MM.1S (cell line): ENCODE results near the gene ALX3.

Experiments
- DNase-seq: peaks from one replicate; pipeline ENCODE4 v3.0.0-alpha.2; 2015
- H2AFZ ChIP-seq: fragments of 300-600 bp; sonication (generic); 2 replicates; pipeline ENCODE4 v1.6.0; 2016; ENCODE audit warnings: antibody characterized with exemption, low read length
- H3F3A ChIP-seq: fragments of 300-600 bp; sonication (generic); 2 replicates; pipeline ENCODE4 v1.6.1; 2016; ENCODE audit warnings: mild to moderate bottlenecking, antibody characterized with exemption, low read length, moderate library complexity, mixed read lengths; ENCODE audit not compliant: insufficient read depth
- H3K27ac ChIP-seq: fragments of 300-600 bp; sonication (generic); 2 replicates; pipeline ENCODE4 v1.5.1; 2016; ENCODE audit warnings: mild to moderate bottlenecking, low read length
- H3K27me3 ChIP-seq: fragments of 300-600 bp; sonication (generic); replicated peaks from 2 replicates; pipeline ENCODE4 v1.6.0; 2016; ENCODE audit warnings: low read length; ENCODE audit not compliant: insufficient read depth
- H3K36me3 ChIP-seq: fragments of 300-600 bp; sonication (generic); replicated peaks from 2 replicates; pipeline ENCODE4 v1.6.1; 2016; ENCODE audit warnings: mild to moderate bottlenecking, low read length, mixed read lengths; ENCODE audit not compliant: insufficient read depth
- H3K4me1 ChIP-seq: fragments of 300-600 bp; sonication (generic); 2 replicates; pipeline ENCODE4 v1.6.1; 2016; ENCODE audit warnings: low read length, mixed read lengths
- H3K4me2 ChIP-seq: fragments of 300-600 bp; sonication (generic); 2 replicates; pipeline ENCODE4 v1.6.0; 2016; ENCODE audit warnings: low read depth, low read length
- H3K4me3 ChIP-seq: fragments of 300-600 bp; sonication (generic); 2 replicates; pipeline ENCODE4 v1.5.1; 2016; ENCODE audit warnings: low read length, mixed read lengths
- H3K79me2 ChIP-seq: fragments of 300-600 bp; sonication (generic); 2 replicates; pipeline ENCODE4 v1.6.1; 2016; ENCODE audit warnings: mixed run types, low read length, mixed read lengths
- H3K9ac ChIP-seq: fragments of 300-600 bp; sonication (generic); 2 replicates; pipeline ENCODE4 v1.6.1; 2016; ENCODE audit warnings: low read length, mixed read lengths
- H3K9me2 ChIP-seq: fragments of 300-600 bp; sonication (generic); replicated peaks from 2 replicates; pipeline ENCODE4 v1.6.1; 2016; ENCODE audit warnings: mild to moderate bottlenecking, low read length, mixed read lengths; ENCODE audit not compliant: insufficient read depth
- H3K9me3 ChIP-seq: fragments of 300-600 bp; sonication (generic); replicated peaks from 2 replicates; pipeline ENCODE4 v1.6.1; 2016; ENCODE audit warnings: mild to moderate bottlenecking, low read length, mixed read lengths; ENCODE audit not compliant: insufficient read depth
- H4K20me1 ChIP-seq: fragments of 300-600 bp; sonication (generic); 2 replicates; pipeline ENCODE4 v1.6.1; 2016; ENCODE audit warnings: mild to moderate bottlenecking, low read length, moderate library complexity, mixed read lengths; ENCODE audit not compliant: insufficient read depth
- CTCF ChIP-seq: fragments of 300-600 bp; sonication (generic); IDR thresholded peaks from 2 replicates; pipeline ENCODE4 v1.5.1; 2016; ENCODE audit warnings: antibody characterized with exemption, low read length, mixed read lengths
- EZH2 ChIP-seq: fragments of 300-600 bp; sonication (generic); optimal IDR thresholded peaks from 2 replicates; pipeline ENCODE3; 2017; ENCODE audit warnings: low read depth, mild to moderate bottlenecking, antibody characterized with exemption, low read length, mixed read lengths
- EZH2phosphoT487 ChIP-seq: fragments of 300-600 bp; sonication (generic); IDR thresholded peaks from 2 replicates; pipeline ENCODE4 v1.6.1; 2018; ENCODE audit warnings: antibody characterized with exemption, low read length

Gene ALX3

GRCh38 chr1:110069404-110070281 lies 829 bp downstream of the ALX3 start:
- H3K4me2 ChIP-seq, result no peak overlapping the region
- no peak for DNase-seq

GRCh38 chr1:110068646-110069403 lies 1.6 kb downstream of the ALX3 start:
- Histone ChIP-seq H3K4me1 (no peaks in the 10 kb centered on the region), H3K4me2 (no peak overlapping the region), H3K79me2 (no peaks in the 10 kb centered on the region), H3K27ac (no peak overlapping the region), H4K20me1 (no peaks in the 10 kb centered on the region), H2AFZ (no peak overlapping the region), H3K27me3 (no peaks in the 10 kb centered on the region), H3K9ac (no peak overlapping the region), H3K9me2 (no peaks in the 10 kb centered on the region), H3K36me3 (no peaks in the 10 kb centered on the region), H3F3A (no peaks in the 10 kb centered on the region), H3K9me3 (no peaks in the 10 kb centered on the region), H3K4me3 (no peak overlapping the region)
- TF ChIP-seq CTCF, result no peak
- no peak for DNase-seq

More at GRCh38 chr1:110069404-110070281, 829 bp downstream of the ALX3 start:
- TF ChIP-seq EZH2, result no peak
- TF ChIP-seq EZH2phosphoT487, result no peak
- TF ChIP-seq CTCF, result no peak
- no peaks in the 10 kb centered on the region for H3K79me2 ChIP-seq
- no peaks in the 10 kb centered on the region for H3K9me3 ChIP-seq
- H3K27ac ChIP-seq, result no peak overlapping the region
- H2AFZ ChIP-seq, result no peak overlapping the region
- H3K36me3 ChIP-seq, result no peaks in the 10 kb centered on the region
- no peaks in the 10 kb centered on the region for H3K27me3 ChIP-seq
- no peaks in the 10 kb centered on the region for H4K20me1 ChIP-seq
- no peaks in the 10 kb centered on the region for H3F3A ChIP-seq
- no peaks in the 10 kb centered on the region for H3K9me2 ChIP-seq
- no peak overlapping the region for H3K9ac ChIP-seq
- no peak overlapping the region for H3K4me3 ChIP-seq
- no peaks in the 10 kb centered on the region for H3K4me1 ChIP-seq

GRCh38 chr1:110067893-110068645 lies 2.4 kb downstream of the ALX3 start:
- no peaks in the 10 kb centered on the region for H4K20me1 ChIP-seq
- no peaks in the 10 kb centered on the region for H3K36me3 ChIP-seq
- TF ChIP-seq EZH2phosphoT487 (no peak), EZH2 (no peak), CTCF (no peak)
- no peaks in the 10 kb centered on the region for H3K9me2 ChIP-seq
- H3K4me1 ChIP-seq, result no peaks in the 10 kb centered on the region
- no peaks in the 10 kb centered on the region for H3K27me3 ChIP-seq
- no peak overlapping the region for H3K4me2 ChIP-seq
- DNase-seq, result no peak
- H3K79me2 ChIP-seq, result no peaks in the 10 kb centered on the region
- no peaks in the 10 kb centered on the region for H3K9me3 ChIP-seq
- no peak overlapping the region for H2AFZ ChIP-seq
- H3F3A ChIP-seq, result no peaks in the 10 kb centered on the region
- no peak overlapping the region for H3K9ac ChIP-seq
- no peak overlapping the region for H3K27ac ChIP-seq
- no peak overlapping the region for H3K4me3 ChIP-seq
